ENCODE data around the gene GGA1. TPM values are rescaled to one million over a fixed set of nuclear protein-coding genes. Genes with fewer than 3 reads are reported as not detected.

GGA1 gene
- total RNA-seq, 2 experiments from 2014 or later = 57.0 to 60.9 TPM

- Mint-ChIP-seq H3K4me3 (peak overlapping the region; percentile 89), H3K4me1 (ENCODE audit: low read depth) (peaks cover 57% of the 10 kb centered on the region), H3K9me3 (no peaks in the 10 kb centered on the region), H3K27ac (peak overlapping the region; percentile 96), H3K27me3 (no peaks in the 10 kb centered on the region), H3K36me3 (ENCODE audit: low read depth) (peaks cover 9% of the 10 kb centered on the region)
- POLR2A ChIA-PET = interaction anchor here (0.9 to 10.5 kb wide), 10 partner anchors 10 to 168 kb away, joined by 3 to 256 read pairs (median 29); partner anchors contain the start of genes ANKRD54, GGA1, NOL12 and PDXP
- no peak for TF ChIP-seq CTCF (IDR thresholded peaks at IDR 0.05)
- peak overlapping the region; percentile 91 to 99 for H3K27ac ChIP-seq (ENCODE audit: low read depth in 1 of 2, low read length in 2 of 2)
- no peaks in the 10 kb centered on the region for H3K27me3 ChIP-seq (ENCODE audit: control insufficient read depth in 1 of 2, insufficient read depth in 2 of 2, low read length in 2 of 2)
- H3K4me1 ChIP-seq (ENCODE audit: insufficient read depth, low read length) = peaks cover 72% of the 10 kb centered on the region
- peaks cover 0 to 4% of the 10 kb centered on the region in 2 experiments for H3K9me3 ChIP-seq (ENCODE audit: control insufficient read depth in 1 of 2, insufficient read depth in 1 of 2, low read length in 2 of 2)
- ATAC-seq (ENCODE audit: poor library complexity) = no peak
- intact Hi-C loops (cut with DNase I, micrococcal nuclease) = no loop called here
- CTCF ChIA-PET = interaction anchor here (1.0 to 12.8 kb wide), 2 partner anchors 35 to 69 kb away, joined by 6 to 171 read pairs; partner anchors contain the start of gene SH3BP1
- H3K4me3 ChIP-seq (ENCODE audit: low read length) = peak overlapping the region; percentile 88
- DNase-seq = peak in 4 of 14 experiments; percentile 31 to 56 (median 46)
- peaks cover 5% of the 10 kb centered on the region for H3K36me3 ChIP-seq (ENCODE audit: insufficient read depth, low read length)
These were observed 67.5 kb downstream of the GGA1 start for GRCh38 chr22:37675930-37676735.

DNA sequence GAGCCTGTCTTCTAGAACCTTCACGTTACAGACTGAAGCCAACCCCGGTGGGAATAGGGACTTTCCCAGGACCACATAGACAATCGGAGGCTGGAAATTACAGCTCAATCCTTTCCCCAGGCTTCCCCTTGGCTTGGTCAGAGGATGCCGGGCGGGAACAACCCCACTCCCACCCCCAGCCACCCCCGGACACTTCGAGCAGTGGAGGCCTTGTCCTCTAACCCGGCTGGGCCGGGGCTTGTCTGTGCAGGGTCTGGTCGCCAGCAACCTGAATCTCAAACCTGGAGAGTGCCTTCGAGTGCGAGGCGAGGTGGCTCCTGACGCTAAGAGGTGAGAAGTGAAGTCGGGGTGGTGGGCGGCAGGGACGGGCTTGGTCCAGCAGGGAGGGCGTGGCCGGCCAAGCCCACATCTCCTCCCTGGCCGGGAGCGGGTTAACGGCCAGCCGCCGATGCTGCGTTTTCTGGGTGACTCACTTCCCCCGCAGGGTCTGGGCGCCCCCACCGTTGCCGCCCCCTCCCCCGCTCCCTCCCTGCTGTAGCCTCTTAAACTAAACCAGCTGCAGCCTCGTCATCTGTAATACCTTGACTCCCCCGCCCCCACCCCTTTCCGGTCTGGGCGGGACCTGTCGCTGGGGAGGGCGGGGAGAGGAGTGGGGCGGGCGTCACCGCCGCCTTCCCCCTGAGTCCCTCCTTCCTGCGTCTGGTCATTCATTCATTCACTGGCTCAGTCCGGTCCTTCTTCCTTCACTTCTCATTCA lies 68.3 kb downstream of the GGA1 start:
- CTCF ChIA-PET = interaction anchor here (0.7 to 12.8 kb wide), 3 partner anchors 36 to 84 kb away, joined by 3 to 171 read pairs (median 5); partner anchors contain the start of gene SH3BP1
- Histone ChIP-seq H3K9me3 (ENCODE audit: control insufficient read depth in 1 of 2, insufficient read depth in 1 of 2, low read length in 2 of 2) (peaks cover 0 to 4% of the 10 kb centered on the region in 2 experiments), H3K4me1 (ENCODE audit: insufficient read depth, low read length) (peaks cover 72% of the 10 kb centered on the region), H3K4me3 (ENCODE audit: low read length) (peak overlapping the region; percentile 88), H3K27me3 (ENCODE audit: control insufficient read depth in 1 of 2, insufficient read depth in 2 of 2, low read length in 2 of 2) (no peaks in the 10 kb centered on the region), H3K27ac (ENCODE audit: low read depth in 1 of 2, low read length in 2 of 2) (peak overlapping the region; percentile 91 to 99), H3K36me3 (ENCODE audit: insufficient read depth, low read length) (peaks cover 5% of the 10 kb centered on the region)
- H3K27me3 Mint-ChIP-seq = no peaks in the 10 kb centered on the region
- peaks cover 58% of the 10 kb centered on the region for H3K4me1 Mint-ChIP-seq (ENCODE audit: low read depth)
- TF ChIP-seq CTCF (IDR thresholded peaks at IDR 0.05) = no peak
- peak; percentile 90 to 97 (median 94) for DNase-seq
- peak overlapping the region; percentile 89 for H3K4me3 Mint-ChIP-seq
- no peaks in the 10 kb centered on the region for H3K9me3 Mint-ChIP-seq
- intact Hi-C loops (cut with DNase I, micrococcal nuclease) = loop anchor here (1.0 kb wide), 2 partner anchors 19 to 69 kb away; partner anchors contain the start of genes GGA1 (in 1 of the 2) and PDXP (in 1 of the 2)
- peak overlapping the region; percentile 96 for H3K27ac Mint-ChIP-seq
- POLR2A ChIA-PET = interaction anchor here (0.7 to 10.5 kb wide), 14 partner anchors 9 to 376 kb away, joined by 3 to 256 read pairs (median 19); partner anchors contain the start of genes ANKRD54, GGA1, NOL12 and PDXP
- peaks cover 9% of the 10 kb centered on the region for H3K36me3 Mint-ChIP-seq (ENCODE audit: low read depth)
- peak; percentile 83 for ATAC-seq (ENCODE audit: poor library complexity)

DNA sequence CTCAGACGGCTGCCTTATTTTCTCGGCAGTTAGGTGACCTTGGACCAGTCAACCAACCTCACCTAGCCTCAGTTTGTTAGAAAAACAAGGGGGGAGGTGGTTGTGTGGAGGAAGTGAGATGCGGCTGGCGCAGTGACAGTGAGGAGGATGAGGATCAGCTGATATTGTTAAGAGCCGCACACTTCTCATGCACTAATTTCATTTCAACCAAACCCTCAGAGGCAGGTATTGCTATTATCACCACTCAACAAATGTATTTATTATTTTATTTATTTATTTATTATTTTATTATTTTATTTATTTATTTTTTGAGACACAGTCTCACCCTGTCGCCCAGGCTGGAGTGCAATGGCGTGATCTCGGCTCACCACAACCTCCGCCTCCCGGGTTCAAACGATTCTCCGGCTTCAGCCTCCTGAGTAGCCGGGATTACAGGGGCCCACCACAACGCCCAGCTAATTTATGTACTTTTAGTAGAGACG lies 68.9 kb downstream of the GGA1 start:
- POLR2A ChIA-PET = interaction anchor here (0.7 to 10.5 kb wide), 14 partner anchors 9 to 377 kb away, joined by 3 to 256 read pairs (median 19); partner anchors contain the start of genes ANKRD54, GGA1, NOL12 and PDXP
- TF ChIP-seq CTCF (IDR thresholded peaks at IDR 0.05) = no peak
- Histone ChIP-seq H3K9me3 (ENCODE audit: control insufficient read depth in 1 of 2, insufficient read depth in 1 of 2, low read length in 2 of 2) (peaks cover 0 to 4% of the 10 kb centered on the region in 2 experiments), H3K4me3 (ENCODE audit: low read length) (peak overlapping the region; percentile 88), H3K27me3 (ENCODE audit: control insufficient read depth in 1 of 2, insufficient read depth in 2 of 2, low read length in 2 of 2) (no peaks in the 10 kb centered on the region), H3K36me3 (ENCODE audit: insufficient read depth, low read length) (peaks cover 5% of the 10 kb centered on the region), H3K27ac (ENCODE audit: low read depth in 1 of 2, low read length in 2 of 2) (peak overlapping the region; percentile 91 to 99), H3K4me1 (ENCODE audit: insufficient read depth, low read length) (peaks cover 66% of the 10 kb centered on the region)
- peaks cover 9% of the 10 kb centered on the region for H3K36me3 Mint-ChIP-seq (ENCODE audit: low read depth)
- H3K4me1 Mint-ChIP-seq (ENCODE audit: low read depth) = peaks cover 52% of the 10 kb centered on the region
- H3K9me3 Mint-ChIP-seq = no peaks in the 10 kb centered on the region
- peak overlapping the region; percentile 96 for H3K27ac Mint-ChIP-seq
- H3K4me3 Mint-ChIP-seq = peak overlapping the region; percentile 89
- DNase-seq (peak in 1 of 14 experiments; percentile 15), ATAC-seq (ENCODE audit: poor library complexity) (peak; percentile 63)
- H3K27me3 Mint-ChIP-seq = no peaks in the 10 kb centered on the region
- intact Hi-C loops (cut with DNase I, micrococcal nuclease) = loop anchor here (1.0 kb wide), 2 partner anchors 19 to 69 kb away; partner anchors contain the start of genes GGA1 (in 1 of the 2) and PDXP (in 1 of the 2)
- CTCF ChIA-PET = interaction anchor here (0.7 to 12.8 kb wide), 3 partner anchors 36 to 85 kb away, joined by 3 to 171 read pairs (median 5); partner anchors contain the start of gene SH3BP1
